ENCODE measurements around the gene KCTD19.

- TF ChIP-seq EZH2phosphoT487 (IDR thresholded peaks at IDR 0.05; ENCODE audit: low read depth), result no peak
- TF ChIP-seq, protein P1, sequence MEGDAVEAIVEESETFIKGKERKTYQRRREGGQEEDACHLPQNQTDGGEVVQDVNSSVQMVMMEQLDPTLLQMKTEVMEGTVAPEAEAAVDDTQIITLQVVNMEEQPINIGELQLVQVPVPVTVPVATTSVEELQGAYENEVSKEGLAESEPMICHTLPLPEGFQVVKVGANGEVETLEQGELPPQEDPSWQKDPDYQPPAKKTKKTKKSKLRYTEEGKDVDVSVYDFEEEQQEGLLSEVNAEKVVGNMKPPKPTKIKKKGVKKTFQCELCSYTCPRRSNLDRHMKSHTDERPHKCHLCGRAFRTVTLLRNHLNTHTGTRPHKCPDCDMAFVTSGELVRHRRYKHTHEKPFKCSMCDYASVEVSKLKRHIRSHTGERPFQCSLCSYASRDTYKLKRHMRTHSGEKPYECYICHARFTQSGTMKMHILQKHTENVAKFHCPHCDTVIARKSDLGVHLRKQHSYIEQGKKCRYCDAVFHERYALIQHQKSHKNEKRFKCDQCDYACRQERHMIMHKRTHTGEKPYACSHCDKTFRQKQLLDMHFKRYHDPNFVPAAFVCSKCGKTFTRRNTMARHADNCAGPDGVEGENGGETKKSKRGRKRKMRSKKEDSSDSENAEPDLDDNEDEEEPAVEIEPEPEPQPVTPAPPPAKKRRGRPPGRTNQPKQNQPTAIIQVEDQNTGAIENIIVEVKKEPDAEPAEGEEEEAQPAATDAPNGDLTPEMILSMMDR (IDR thresholded peaks at IDR 0.05; ENCODE audit: low read depth, low read length), result no peak
These were observed 55.1 kb downstream of the KCTD19 start for GRCh38 chr16:67271446-67271845.
